Measurements from ENCODE around the gene SYT14. TPM values are rescaled to one million over a fixed set of nuclear protein-coding genes. Genes with fewer than 3 reads are reported as not detected.
"Not testable (repeated sequence)": the region's sequence is repeated elsewhere in the genome, so short reads cannot be mapped to it uniquely, and the experiment has no call there.

Gene SYT14
- total RNA-seq, 4 donors from 2014 or later = not detected

DNA sequence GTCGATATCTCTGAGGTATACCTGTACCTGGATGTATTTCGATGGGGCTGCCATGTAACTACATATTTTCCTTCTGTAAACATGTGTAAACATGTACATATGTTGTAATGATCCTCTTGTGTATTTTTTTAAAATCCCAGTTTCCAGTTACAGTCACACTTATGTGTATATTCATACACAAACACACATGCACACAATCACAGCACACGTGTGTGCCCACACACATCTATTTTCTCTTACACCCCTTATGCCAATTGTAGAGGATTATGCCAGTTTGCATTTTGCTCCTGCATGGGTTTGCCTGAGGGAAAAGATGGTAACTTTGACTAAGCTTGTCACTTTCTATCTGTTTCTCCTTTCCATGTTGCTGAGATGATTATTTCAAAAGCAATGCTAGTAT is 10.1 kb downstream of the SYT14 start:
- DNase-seq (ENCODE audit: low spot score) (no peak), ATAC-seq (ENCODE audit: low FRiP score) (no peak)
- TF ChIP-seq, protein P1, sequence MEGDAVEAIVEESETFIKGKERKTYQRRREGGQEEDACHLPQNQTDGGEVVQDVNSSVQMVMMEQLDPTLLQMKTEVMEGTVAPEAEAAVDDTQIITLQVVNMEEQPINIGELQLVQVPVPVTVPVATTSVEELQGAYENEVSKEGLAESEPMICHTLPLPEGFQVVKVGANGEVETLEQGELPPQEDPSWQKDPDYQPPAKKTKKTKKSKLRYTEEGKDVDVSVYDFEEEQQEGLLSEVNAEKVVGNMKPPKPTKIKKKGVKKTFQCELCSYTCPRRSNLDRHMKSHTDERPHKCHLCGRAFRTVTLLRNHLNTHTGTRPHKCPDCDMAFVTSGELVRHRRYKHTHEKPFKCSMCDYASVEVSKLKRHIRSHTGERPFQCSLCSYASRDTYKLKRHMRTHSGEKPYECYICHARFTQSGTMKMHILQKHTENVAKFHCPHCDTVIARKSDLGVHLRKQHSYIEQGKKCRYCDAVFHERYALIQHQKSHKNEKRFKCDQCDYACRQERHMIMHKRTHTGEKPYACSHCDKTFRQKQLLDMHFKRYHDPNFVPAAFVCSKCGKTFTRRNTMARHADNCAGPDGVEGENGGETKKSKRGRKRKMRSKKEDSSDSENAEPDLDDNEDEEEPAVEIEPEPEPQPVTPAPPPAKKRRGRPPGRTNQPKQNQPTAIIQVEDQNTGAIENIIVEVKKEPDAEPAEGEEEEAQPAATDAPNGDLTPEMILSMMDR (IDR thresholded peaks at IDR 0.05) = no peak

DNA sequence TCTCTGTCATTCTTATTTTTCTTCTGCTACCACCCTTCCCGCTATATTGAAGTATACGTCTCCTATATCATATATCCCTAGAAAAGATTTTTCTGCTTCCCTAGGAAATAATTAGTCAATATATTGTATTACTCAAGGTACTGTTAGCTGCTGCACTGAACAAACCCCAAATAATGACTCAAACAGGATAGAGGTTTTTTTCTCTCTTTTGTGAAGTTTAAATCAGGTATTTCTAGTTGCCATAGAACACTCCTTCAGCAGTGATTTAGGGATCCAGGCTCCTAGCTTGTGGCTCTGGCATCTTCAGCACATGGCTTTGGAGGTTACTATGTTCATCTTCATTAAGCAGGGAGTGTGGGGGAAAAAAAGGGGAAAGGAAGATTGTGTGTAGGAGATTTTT is 18.1 kb downstream of the SYT14 start:
- no peak for ATAC-seq (ENCODE audit: low FRiP score)
- TF ChIP-seq, protein P1 (IDR thresholded peaks at IDR 0.05) = no peak

DNA sequence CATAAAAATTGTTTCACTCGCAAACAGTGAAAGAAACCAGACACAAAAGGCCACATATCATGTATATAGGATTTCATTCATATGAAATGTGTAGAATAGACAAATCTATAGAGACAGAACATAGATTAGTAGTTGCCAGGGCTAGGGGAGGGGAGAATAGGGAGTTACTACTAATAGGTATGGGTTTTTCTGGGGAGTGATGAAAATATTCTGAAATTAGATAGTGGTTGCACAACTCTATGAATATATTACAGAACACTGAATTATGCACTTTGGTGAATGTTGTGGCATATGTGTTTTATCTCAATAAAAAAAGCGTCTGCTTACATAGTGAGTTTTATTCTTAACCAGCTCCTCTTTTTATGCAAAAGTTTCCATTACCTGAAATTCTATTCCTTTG is 21.6 kb downstream of the SYT14 start:
- ATAC-seq (ENCODE audit: low FRiP score) = no peak
- TF ChIP-seq, protein P1 (IDR thresholded peaks at IDR 0.05) = no peak
- no peak for DNase-seq (ENCODE audit: low spot score)

More for the DNA sequence above, 18.1 kb downstream of the SYT14 start:
- no peak for DNase-seq (ENCODE audit: low spot score)

DNA sequence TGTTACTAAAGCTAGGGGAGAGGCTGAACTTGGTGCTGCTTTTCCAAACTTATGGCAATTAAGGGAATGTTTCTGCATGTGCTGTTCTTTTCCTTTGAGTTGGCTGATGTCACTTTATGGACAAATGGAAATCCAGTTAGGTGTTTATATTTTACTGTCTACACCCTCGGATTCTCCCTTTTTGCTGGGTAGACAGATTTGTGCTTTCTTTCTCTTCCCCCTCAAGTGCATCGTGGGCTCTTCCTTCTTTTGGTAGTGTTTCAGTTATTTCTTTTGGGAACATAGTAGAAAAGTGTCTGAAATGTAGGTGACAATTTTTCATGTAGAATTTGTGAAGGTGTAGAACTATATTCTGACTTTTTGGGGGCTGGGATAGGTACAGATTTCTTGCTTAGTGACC is 22.9 kb downstream of the SYT14 start:
- TF ChIP-seq, protein P1 (IDR thresholded peaks at IDR 0.05) = no peak
- no peak for DNase-seq (ENCODE audit: low spot score)
- ATAC-seq (ENCODE audit: low FRiP score) = no peak

DNA sequence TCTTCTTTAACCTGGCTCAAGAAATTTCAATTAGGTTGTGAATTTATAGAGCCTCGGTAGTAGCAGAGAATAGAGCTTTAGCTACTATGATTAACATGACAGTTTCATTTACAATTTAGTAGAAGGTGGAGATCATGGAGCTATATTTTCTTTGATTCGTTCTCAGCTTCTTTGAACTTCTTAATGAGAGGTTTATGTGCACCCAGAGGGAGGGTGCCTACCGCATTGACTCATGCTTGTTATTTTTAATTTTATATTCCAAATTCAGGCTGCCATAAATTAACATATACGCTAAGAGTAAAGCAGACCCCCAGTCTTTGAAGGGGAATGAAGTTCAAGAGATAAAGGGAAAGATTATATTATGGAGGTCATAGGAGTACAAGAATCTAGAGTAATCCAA is 24.4 kb downstream of the SYT14 start:
- ATAC-seq (ENCODE audit: low FRiP score) (no peak), DNase-seq (ENCODE audit: low spot score) (no peak)
- TF ChIP-seq, protein P1 (IDR thresholded peaks at IDR 0.05) = no peak

DNA sequence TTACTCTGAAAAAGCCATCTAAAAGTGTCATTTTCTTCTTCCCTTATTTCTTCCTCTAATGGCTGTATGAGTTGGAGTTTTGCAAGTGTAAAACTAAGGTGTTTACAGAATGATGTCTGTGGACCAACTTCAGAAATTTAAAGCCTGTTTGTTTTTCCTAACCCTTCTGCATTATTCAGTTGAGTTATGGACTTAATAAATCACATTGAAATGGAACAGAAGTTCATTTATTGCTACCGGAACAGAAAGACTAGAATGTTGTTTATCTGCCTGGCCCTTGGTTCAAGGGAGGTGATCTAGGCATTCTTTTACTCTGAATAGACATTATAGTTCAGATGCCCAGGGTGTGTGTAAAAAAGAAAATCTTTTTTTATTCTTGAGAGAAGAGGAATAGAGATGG is 24.8 kb downstream of the SYT14 start:
- TF ChIP-seq, protein P1 (IDR thresholded peaks at IDR 0.05) = no peak
- ATAC-seq (ENCODE audit: low FRiP score) = no peak
- DNase-seq (ENCODE audit: low spot score) = no peak

DNA sequence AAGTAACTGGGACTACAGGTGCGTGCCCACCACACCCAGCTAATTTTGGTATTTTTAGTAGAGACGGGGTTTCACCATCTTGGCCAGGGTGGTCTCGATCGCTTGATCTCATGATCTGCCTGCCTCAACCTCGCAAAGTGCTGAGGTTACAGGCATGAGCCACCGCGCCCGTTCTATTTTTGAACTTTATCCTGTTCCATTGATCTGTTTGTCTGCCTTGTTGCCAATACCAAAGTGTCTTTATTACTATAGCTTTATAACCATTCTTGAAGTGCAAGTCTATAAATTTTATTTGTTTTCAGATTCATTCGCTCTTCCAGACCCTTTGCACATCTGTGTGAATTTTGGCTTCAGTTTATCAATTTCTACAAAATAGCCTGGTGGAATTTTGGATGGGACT is 28.0 kb downstream of the SYT14 start:
- TF ChIP-seq, protein P1 (IDR thresholded peaks at IDR 0.05) = no peak
- ATAC-seq (ENCODE audit: low FRiP score) (no peak), DNase-seq (ENCODE audit: low spot score) (no peak)

DNA sequence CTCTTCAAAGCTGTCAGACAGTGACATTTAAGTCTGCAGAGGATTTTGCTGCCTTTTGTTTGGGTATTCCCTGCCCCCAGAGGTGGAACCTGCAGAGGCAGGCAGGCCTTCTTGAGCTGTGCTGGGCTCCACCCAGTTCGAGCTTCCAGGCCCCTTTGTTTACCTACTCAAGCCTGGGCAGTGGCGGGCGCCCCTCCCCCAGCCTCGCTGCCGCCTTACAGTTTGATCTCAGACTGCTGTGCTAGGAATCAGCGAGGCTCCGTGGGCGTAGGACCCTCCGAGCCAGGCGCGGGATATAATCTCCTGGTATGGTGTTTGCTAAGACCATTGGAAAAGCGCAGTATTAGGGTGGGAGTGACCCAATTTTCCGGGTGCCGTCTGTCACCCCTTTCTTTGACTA is 40.7 kb downstream of the SYT14 start:
- not testable (repeated sequence) for DNase-seq (ENCODE audit: low spot score)

More for the DNA sequence above, 40.7 kb downstream of the SYT14 start:
- ATAC-seq (ENCODE audit: low FRiP score) = not testable (repeated sequence)
